Gastroesophageal sphincter (tissue), 3 donors: ENCODE measurements around the gene PNLIPRP3.

ENCODE experiments used
- EP300 ChIP-seq: sonication (generic); formaldehyde crosslinking; IDR thresholded peaks from one replicate; pipeline ENCODE4 v1.6.1; 2017; ENCODE audit warnings: antibody characterized with exemption, mild to moderate bottlenecking
- POLR2A ChIP-seq, 2 donors: fragments of 450-650 bp; IDR thresholded peaks; one replicate each; pipeline ENCODE4 v1.6.1; 2017; ENCODE audit warnings: antibody characterized with exemption in 2 of 2, mild to moderate bottlenecking in 2 of 2, moderate library complexity in 1 of 2
- TF ChIP-seq, protein P1 (sequence below), 4 experiments: fragments of 200-600 bp in 2 of 4; fragments of 450-650 bp in 2 of 4; sonication (generic) in 1 of 4; IDR thresholded peaks; one replicate each; pipeline ENCODE4 v1.5.1; 2017 to 2019; ENCODE audit warnings: antibody characterized with exemption in 4 of 4, mild to moderate bottlenecking in 2 of 4, moderate library complexity in 2 of 4

DNA sequence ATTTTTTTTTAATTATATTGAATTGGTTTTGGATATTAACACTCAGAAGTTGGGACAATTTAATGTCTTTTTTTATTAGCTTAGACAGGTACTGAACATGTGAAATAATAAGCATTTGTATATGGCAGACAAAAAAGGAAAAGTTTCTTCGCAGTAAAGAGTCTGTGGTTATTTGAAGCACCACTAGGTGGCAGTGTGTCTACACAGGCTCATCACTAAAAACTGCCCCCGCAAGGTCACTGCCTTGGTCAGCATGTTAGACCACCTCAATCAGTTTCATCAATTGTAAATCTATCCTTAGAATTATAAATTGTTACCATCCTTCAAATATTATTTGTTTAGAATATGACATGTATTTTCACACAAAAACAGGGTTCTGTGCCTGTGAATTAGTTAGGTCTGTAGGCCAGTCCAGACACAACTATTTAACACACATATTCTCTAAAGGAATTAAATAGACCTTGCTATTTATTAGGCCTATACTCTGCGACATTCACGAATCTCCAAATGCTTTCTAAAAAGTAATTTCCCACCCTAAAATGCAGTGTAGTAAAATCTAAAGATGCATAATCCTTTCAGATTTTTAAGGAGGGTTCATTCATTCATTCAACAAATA is 17.0 kb downstream of the PNLIPRP3 start:
- TF ChIP-seq, protein P1, sequence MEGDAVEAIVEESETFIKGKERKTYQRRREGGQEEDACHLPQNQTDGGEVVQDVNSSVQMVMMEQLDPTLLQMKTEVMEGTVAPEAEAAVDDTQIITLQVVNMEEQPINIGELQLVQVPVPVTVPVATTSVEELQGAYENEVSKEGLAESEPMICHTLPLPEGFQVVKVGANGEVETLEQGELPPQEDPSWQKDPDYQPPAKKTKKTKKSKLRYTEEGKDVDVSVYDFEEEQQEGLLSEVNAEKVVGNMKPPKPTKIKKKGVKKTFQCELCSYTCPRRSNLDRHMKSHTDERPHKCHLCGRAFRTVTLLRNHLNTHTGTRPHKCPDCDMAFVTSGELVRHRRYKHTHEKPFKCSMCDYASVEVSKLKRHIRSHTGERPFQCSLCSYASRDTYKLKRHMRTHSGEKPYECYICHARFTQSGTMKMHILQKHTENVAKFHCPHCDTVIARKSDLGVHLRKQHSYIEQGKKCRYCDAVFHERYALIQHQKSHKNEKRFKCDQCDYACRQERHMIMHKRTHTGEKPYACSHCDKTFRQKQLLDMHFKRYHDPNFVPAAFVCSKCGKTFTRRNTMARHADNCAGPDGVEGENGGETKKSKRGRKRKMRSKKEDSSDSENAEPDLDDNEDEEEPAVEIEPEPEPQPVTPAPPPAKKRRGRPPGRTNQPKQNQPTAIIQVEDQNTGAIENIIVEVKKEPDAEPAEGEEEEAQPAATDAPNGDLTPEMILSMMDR (IDR thresholded peaks at IDR 0.05): peak; percentile 16 to 67 (median 38)
- no peak for TF ChIP-seq POLR2A (IDR thresholded peaks at IDR 0.05)
- TF ChIP-seq EP300: no peak
